SKM-1 (cell line): ENCODE results near the gene ZNF467.

ENCODE experiments used
- DNase-seq: peaks from one replicate; lab custom pipeline; 2025; ENCODE audit not compliant: unreplicated experiment; lab: John Stamatoyannopoulos, UW

The ZNF467 gene

GRCh38 chr7:149787428-149788299 lies 14.3 kb upstream of the ZNF467 start:
- DNase-seq, result no peak

GRCh38 chr7:149785983-149786382 lies 12.6 kb upstream of the ZNF467 start:
- DNase-seq, result no peak

- DNase-seq, result no peak
Observed at GRCh38 chr7:149785402-149785801, 12.0 kb upstream of the ZNF467 start.

- DNase-seq, result no peak
Observed at GRCh38 chr7:149784251-149784608, 10.8 kb upstream of the ZNF467 start.

GRCh38 chr7:149783386-149784250 lies 10.2 kb upstream of the ZNF467 start:
- DNase-seq, result no peak

- DNase-seq, result no peak
Observed at GRCh38 chr7:149782682-149783345, 9.4 kb upstream of the ZNF467 start.

GRCh38 chr7:149781921-149782320 lies 8.5 kb upstream of the ZNF467 start:
- DNase-seq, result no peak

- DNase-seq, result no peak
Observed at GRCh38 chr7:149780636-149781419, 7.4 kb upstream of the ZNF467 start.

- DNase-seq, result no peak
Observed at GRCh38 chr7:149780056-149780455, 6.7 kb upstream of the ZNF467 start.

- DNase-seq, result no peak
Observed at GRCh38 chr7:149779502-149779805, 6.1 kb upstream of the ZNF467 start.

- no peak for DNase-seq
Observed at GRCh38 chr7:149778696-149779501, 5.5 kb upstream of the ZNF467 start.

- no peak for DNase-seq
Observed at GRCh38 chr7:149778327-149778637, 4.9 kb upstream of the ZNF467 start.

- DNase-seq, result no peak
Observed at GRCh38 chr7:149777551-149778326, 4.4 kb upstream of the ZNF467 start.

GRCh38 chr7:149776848-149777407 lies 3.5 kb upstream of the ZNF467 start:
- DNase-seq, result no peak

- no peak for DNase-seq
Observed at GRCh38 chr7:149776289-149776688, 2.9 kb upstream of the ZNF467 start.

- DNase-seq, result no peak
Observed at GRCh38 chr7:149775176-149775556, 1.8 kb upstream of the ZNF467 start.

- no peak for DNase-seq
Observed at GRCh38 chr7:149774237-149775175, 1.1 kb upstream of the ZNF467 start.

- DNase-seq, result no peak
Observed at GRCh38 chr7:149772956-149773434, 393 bp downstream of the ZNF467 start.
